ENCODE data around the gene ARHGAP9.
"Not testable (repeated sequence)": the region's sequence is repeated elsewhere in the genome, so short reads cannot be mapped to it uniquely, and the experiment has no call there.

Gene ARHGAP9

DNA sequence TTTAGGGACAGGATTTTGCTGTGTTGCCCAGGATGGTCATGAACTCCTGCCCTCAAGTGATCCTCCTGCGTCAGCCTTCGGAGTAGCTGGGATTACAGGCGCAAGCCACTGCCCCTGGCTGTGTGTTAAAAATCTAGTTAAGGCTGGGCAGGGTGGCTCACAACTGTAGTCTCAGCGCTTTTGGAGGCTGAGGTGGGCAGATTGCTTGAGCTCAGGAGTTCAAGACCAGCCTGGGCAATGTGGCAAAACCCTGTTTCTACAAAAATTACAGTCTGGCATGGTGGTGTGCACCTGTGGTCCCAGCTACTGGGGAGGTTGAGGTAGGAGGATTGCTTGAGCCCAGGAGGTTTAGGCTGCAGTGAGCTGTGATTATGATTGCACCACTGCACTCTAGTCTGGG lies 31.5 kb upstream of the ARHGAP9 start:
- TF ChIP-seq, protein P1, sequence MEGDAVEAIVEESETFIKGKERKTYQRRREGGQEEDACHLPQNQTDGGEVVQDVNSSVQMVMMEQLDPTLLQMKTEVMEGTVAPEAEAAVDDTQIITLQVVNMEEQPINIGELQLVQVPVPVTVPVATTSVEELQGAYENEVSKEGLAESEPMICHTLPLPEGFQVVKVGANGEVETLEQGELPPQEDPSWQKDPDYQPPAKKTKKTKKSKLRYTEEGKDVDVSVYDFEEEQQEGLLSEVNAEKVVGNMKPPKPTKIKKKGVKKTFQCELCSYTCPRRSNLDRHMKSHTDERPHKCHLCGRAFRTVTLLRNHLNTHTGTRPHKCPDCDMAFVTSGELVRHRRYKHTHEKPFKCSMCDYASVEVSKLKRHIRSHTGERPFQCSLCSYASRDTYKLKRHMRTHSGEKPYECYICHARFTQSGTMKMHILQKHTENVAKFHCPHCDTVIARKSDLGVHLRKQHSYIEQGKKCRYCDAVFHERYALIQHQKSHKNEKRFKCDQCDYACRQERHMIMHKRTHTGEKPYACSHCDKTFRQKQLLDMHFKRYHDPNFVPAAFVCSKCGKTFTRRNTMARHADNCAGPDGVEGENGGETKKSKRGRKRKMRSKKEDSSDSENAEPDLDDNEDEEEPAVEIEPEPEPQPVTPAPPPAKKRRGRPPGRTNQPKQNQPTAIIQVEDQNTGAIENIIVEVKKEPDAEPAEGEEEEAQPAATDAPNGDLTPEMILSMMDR (IDR thresholded peaks at IDR 0.05; ENCODE audit: insufficient read depth, missing control alignments), result no peak
- FAIRE-seq, result no peak
- no peak for DNase-seq (ENCODE audit: insufficient read length, low spot score)

DNA sequence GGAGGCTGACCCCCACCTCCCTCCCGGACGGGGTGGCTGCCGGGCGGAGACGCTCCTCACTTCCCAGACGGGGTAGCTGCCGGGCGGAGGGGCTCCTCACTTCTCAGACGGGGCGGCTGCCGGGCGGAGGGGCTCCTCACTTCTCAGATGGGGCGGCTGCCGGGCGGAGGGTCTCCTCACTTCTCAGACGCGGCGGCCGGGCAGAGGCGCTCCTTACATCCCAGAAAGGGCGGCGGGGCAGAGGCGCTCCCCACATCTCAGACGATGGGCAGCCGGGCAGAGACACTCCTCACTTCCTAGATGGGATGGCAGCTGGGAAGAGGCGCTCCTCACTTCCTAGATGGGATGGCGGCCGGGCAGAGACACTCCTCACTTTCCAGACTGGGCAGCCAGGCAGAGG lies 28.1 kb upstream of the ARHGAP9 start:
- DNase-seq (ENCODE audit: insufficient read length, low spot score); FAIRE-seq: not testable (repeated sequence)

DNA sequence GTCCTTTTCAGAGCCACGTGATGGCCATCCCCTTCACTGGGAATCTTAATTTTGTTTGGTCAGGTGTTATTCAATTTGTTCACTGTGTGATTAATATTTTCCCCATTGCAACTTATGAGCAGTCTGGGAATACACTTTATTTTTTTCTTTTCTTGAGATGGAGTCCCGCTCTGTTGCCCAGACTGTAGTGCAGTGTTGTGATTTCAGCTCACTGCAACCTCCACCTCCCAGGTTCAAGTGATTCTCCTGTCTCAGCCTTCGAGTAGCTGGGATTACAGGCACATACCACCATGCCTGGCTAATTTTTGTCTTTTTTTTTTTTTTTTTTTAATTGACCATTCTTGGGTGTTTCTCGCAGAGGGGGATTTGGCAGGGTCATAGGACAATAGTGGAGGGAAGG lies 26.9 kb upstream of the ARHGAP9 start:
- DNase-seq (ENCODE audit: insufficient read length, low spot score); FAIRE-seq: not testable (repeated sequence)

DNA sequence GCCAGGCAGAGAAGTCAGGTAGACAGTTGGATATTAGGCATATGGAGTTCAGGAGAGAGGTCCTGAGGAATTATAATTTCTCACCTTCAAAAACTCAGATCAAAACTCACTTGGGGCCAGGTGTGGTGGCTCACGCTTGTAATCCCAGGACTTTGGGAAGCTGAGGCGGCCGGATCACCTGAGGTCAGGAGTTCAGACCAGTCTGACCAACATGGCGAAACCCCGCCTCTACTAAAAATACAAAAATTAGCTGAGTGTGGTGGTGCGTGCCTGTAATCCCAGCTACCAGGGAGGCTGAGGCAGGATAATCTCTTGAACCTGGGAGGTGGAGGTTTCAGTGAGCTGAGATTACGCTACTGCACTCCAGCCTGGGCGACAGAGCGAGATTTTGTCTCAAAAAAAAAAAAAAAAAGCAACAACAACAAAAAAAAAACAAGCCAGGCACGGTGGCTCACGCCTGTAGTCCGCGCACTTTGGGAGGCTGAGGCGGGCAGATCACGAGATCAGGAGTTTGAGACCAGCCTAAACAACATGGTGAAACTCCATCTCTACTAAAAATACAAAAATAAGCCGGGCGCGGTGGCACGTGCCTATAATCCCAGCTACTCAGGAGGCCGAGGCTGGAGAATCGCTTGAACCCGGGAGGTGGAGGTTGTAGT lies 22.8 kb upstream of the ARHGAP9 start:
- not testable (repeated sequence) for FAIRE-seq

DNA sequence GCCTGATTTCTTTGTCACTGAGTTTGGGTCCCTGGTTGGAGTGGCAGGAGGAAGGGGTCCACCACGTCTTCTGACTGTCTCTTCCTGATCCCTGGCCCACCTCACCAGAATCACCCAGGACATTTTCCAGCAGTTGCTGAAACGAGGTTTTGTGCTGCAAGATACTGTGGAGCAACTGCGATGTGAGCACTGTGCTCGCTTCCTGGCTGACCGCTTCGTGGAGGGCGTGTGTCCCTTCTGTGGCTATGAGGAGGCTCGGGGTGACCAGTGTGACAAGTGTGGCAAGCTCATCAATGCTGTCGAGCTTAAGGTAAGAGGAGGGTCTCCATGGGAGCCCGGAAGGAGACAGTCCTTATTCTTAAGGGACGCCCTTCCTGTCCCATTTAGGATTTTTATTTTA lies 20.5 kb upstream of the ARHGAP9 start:
- DNase-seq (ENCODE audit: insufficient read length, low spot score), result no peak
- TF ChIP-seq, protein P1 (IDR thresholded peaks at IDR 0.05; ENCODE audit: insufficient read depth, missing control alignments), result no peak
- FAIRE-seq, result no peak

More for the DNA sequence above, 22.8 kb upstream of the ARHGAP9 start:
- DNase-seq (ENCODE audit: insufficient read length, low spot score), result not testable (repeated sequence)

DNA sequence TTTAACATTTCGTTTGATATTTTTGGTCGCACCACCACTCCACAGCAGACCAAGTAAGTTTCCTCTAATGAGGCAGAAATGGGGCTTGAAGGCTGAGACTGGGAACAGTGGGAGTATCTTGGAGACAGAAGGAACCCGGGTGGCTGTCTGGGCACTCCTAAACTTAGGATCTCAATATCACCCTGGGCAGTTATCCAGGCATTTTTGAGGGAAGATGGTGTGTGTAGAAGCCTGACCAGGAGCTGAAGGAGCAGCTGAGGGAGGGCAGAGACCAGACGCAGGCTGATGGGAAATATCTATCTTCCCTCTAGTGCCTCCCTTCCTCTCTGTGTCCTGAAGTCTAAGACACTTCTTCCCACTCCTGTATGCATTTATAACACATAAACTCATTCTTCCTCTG lies 18.9 kb upstream of the ARHGAP9 start:
- FAIRE-seq, result no peak
- TF ChIP-seq, protein P1 (IDR thresholded peaks at IDR 0.05; ENCODE audit: insufficient read depth, missing control alignments), result no peak
- DNase-seq (ENCODE audit: insufficient read length, low spot score), result no peak

DNA sequence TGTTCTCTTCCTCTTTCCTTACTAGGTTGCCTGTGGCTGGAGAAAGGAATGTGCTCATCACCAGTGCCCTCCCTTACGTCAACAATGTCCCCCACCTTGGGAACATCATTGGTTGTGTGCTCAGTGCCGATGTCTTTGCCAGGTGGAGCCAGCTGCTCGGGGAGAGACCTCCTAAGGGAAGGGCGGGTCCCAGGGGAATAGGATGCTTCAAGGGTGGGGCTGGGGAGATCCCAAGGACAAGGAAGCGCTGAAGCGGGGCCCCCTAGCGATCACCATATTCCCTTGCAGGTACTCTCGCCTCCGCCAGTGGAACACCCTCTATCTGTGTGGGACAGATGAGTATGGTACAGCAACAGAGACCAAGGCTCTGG lies 18.5 kb upstream of the ARHGAP9 start:
- FAIRE-seq (no peak), DNase-seq (ENCODE audit: insufficient read length, low spot score) (no peak)
- TF ChIP-seq, protein P1 (IDR thresholded peaks at IDR 0.05; ENCODE audit: insufficient read depth, missing control alignments), result no peak

DNA sequence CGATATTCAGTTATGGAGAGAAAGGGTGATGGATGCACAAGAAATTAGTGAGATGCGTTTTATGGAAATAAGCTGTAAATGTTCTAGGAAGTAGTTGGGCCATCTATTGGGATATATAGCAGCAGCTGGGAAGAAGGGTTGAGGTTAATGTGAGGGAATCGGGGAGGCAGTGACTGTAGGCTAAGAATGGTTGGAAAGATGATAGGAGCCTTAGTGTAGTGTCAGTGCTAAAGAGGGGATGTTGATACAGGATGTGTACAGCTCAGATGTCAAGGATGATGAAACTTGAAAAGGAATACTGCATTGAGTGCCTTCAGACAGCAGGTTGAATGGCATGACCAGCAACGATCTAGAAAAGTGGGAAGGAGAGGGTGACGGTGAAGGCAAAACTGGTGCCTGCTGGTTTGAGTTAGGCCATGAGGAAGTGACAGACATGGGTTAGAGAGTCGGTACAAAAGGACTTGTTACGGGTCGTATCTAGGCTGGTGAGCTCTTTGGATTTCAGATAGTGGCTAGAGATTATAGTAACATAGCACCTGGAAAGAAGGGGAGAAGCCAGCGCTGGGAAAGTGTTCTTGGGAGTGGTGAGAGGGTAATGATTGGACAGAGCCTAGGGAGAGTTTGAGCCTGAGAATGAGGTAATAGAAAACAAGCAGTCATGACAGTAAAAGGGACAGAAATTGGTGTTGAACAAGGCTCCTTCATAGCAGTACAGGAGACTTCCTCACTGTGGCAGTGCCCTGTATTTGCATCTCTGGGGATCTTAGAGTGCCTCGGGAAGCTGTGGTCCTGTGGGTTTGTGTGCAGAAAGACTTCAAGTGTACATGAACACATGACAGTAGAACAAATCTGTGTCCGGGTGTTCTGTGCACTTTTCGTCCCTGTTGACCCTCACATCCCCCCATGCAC lies 17.8 kb upstream of the ARHGAP9 start:
- TF ChIP-seq, protein P1 (IDR thresholded peaks at IDR 0.05; ENCODE audit: insufficient read depth, missing control alignments), result no peak
- FAIRE-seq (no peak), DNase-seq (ENCODE audit: insufficient read length, low spot score) (no peak)

All from D721Med (cell line).